ENCODE measurements around the gene PRMT7. TPM values are rescaled to one million over a fixed set of nuclear protein-coding genes. Genes with fewer than 3 reads are reported as not detected.

The PRMT7 gene
- total and polyA plus RNA-seq, 2 experiments from 2014 or later: 56.6 to 110 TPM

DNA sequence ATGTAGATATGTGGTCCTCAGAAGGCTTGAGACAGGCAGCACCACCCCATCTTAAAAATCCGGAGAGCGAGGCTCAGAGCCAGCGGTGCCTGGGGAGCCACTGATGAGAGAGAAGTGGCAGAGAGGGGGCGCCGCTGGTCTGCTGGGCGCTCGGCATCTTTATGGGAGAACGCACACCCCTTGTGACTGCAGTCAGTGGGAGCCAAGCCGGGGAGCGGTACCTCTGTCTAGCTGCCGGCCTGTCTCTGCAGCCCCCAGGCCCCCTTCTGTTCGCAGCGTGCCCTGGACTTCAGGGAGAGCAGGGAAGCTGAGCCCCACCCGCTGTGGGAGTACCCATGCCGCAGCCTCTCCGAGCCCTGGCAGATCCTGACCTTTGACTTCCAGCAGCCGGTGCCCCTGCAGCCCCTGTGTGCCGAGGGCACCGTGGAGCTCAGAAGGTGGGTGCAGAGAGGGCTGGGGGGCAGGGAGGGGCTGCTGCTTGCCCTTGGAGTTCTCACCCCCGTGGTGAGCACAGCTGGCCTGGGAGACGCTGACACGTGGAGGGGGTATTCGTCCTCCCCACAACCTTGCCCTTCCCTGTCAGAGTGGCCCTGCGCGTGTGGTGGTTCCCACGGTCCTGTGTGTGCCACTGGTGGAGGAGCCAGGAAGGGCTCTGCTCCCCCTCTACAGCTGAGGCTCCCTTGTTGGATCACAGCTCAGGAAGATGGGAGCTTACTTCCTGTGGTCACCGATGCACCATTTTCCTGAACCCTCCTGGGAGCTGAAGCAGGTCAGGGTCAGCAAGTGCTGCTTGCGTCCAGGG is 44.8 kb downstream of the PRMT7 start:
- DNase-seq (ENCODE audit: low read depth in 1 of 2, low spot score in 1 of 2): no peak
- Histone ChIP-seq H3K27me3 (no peaks in the 10 kb centered on the region), H3K4me1 (ENCODE audit: low read depth) (no peaks in the 10 kb centered on the region), H3K9me3 (ENCODE audit: low read depth) (no peaks in the 10 kb centered on the region), H3K27ac (no peak overlapping the region), H3K4me3 (no peak overlapping the region), H3K36me3 (peaks cover 14% of the 10 kb centered on the region)
- TF ChIP-seq, protein P1, sequence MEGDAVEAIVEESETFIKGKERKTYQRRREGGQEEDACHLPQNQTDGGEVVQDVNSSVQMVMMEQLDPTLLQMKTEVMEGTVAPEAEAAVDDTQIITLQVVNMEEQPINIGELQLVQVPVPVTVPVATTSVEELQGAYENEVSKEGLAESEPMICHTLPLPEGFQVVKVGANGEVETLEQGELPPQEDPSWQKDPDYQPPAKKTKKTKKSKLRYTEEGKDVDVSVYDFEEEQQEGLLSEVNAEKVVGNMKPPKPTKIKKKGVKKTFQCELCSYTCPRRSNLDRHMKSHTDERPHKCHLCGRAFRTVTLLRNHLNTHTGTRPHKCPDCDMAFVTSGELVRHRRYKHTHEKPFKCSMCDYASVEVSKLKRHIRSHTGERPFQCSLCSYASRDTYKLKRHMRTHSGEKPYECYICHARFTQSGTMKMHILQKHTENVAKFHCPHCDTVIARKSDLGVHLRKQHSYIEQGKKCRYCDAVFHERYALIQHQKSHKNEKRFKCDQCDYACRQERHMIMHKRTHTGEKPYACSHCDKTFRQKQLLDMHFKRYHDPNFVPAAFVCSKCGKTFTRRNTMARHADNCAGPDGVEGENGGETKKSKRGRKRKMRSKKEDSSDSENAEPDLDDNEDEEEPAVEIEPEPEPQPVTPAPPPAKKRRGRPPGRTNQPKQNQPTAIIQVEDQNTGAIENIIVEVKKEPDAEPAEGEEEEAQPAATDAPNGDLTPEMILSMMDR (IDR thresholded peaks at IDR 0.05; ENCODE audit: low read depth, low read length): no peak

- TF ChIP-seq, protein P1 (IDR thresholded peaks at IDR 0.05; ENCODE audit: low read depth, low read length): no peak
- no peaks in the 10 kb centered on the region for H3K4me1 ChIP-seq (ENCODE audit: low read depth)
- no peaks in the 10 kb centered on the region for H3K27me3 ChIP-seq
- no peak overlapping the region for H3K27ac ChIP-seq
- H3K4me3 ChIP-seq: no peak overlapping the region
- H3K36me3 ChIP-seq: peaks cover 14% of the 10 kb centered on the region
- no peak for DNase-seq (ENCODE audit: low read depth in 1 of 2, low spot score in 1 of 2)
- no peaks in the 10 kb centered on the region for H3K9me3 ChIP-seq (ENCODE audit: low read depth)
These were observed 45.6 kb downstream of the PRMT7 start for GRCh38 chr16:68356249-68356918.

- TF ChIP-seq, protein P1 (IDR thresholded peaks at IDR 0.05; ENCODE audit: low read depth, low read length): no peak
- H3K9me3 ChIP-seq (ENCODE audit: low read depth): no peaks in the 10 kb centered on the region
- H3K4me3 ChIP-seq: no peak overlapping the region
- no peak overlapping the region for H3K27ac ChIP-seq
- DNase-seq (ENCODE audit: low read depth in 1 of 2, low spot score in 1 of 2): no peak
- H3K27me3 ChIP-seq: no peaks in the 10 kb centered on the region
- H3K4me1 ChIP-seq (ENCODE audit: low read depth): no peaks in the 10 kb centered on the region
- H3K36me3 ChIP-seq: peaks cover 14% of the 10 kb centered on the region
These were observed 46.1 kb downstream of the PRMT7 start for GRCh38 chr16:68356919-68357286.

- Histone ChIP-seq H3K27me3 (no peaks in the 10 kb centered on the region), H3K4me1 (ENCODE audit: low read depth) (no peaks in the 10 kb centered on the region), H3K9me3 (ENCODE audit: low read depth) (no peaks in the 10 kb centered on the region), H3K4me3 (no peak overlapping the region), H3K36me3 (peaks cover 14% of the 10 kb centered on the region), H3K27ac (no peak overlapping the region)
- TF ChIP-seq, protein P1 (IDR thresholded peaks at IDR 0.05; ENCODE audit: low read depth, low read length): no peak
- DNase-seq (ENCODE audit: low read depth in 1 of 2, low spot score in 1 of 2): no peak
These were observed 46.7 kb downstream of the PRMT7 start for GRCh38 chr16:68357521-68357922.

- Histone ChIP-seq H3K4me1 (ENCODE audit: low read depth) (no peaks in the 10 kb centered on the region), H3K27ac (no peak overlapping the region), H3K27me3 (no peaks in the 10 kb centered on the region), H3K36me3 (peaks cover 14% of the 10 kb centered on the region), H3K4me3 (no peak overlapping the region), H3K9me3 (ENCODE audit: low read depth) (no peaks in the 10 kb centered on the region)
- DNase-seq (ENCODE audit: low read depth in 1 of 2, low spot score in 1 of 2): no peak
- TF ChIP-seq, protein P1 (IDR thresholded peaks at IDR 0.05; ENCODE audit: low read depth, low read length): no peak
These were observed 47.1 kb downstream of the PRMT7 start for GRCh38 chr16:68357923-68358322.

All from cardiac muscle cell (in vitro differentiated cells and primary cell).